Keratinocyte (primary cell): Measurements from ENCODE around the gene SLC7A4. TPM values are rescaled to one million over a fixed set of nuclear protein-coding genes. Genes with fewer than 3 reads are reported as not detected.
A peak's percentile ranks its signal among the peaks of the same experiment; 100 is the strongest.
"Not testable (repeated sequence)": the region's sequence is repeated elsewhere in the genome, so short reads cannot be mapped to it uniquely, and the experiment has no call there.

ENCODE experiments used
- DNase-seq: peaks from one replicate; pipeline ENCODE4 v3.0.0-alpha.2; 2011; ENCODE audit warnings: low read depth, missing footprints, low spot score
- FAIRE-seq: peaks from 2 replicates; lab custom pipeline; 2011; peaks lifted over from hg19 to GRCh38; lab: Jason Lieb, UNC
- H2AFZ ChIP-seq: 2 replicates; pipeline ENCODE4 v1.6.0; 2012; ENCODE audit warnings: low read length, control low read depth, inconsistent platforms; ENCODE audit not compliant: control insufficient read depth
- H3K27ac ChIP-seq: 2 replicates; pipeline ENCODE4 v1.5.1; 2011; ENCODE audit warnings: low read length; ENCODE audit not compliant: control insufficient read depth, insufficient read depth
- H3K27me3 ChIP-seq: 3 replicates; pipeline ENCODE4 v1.6.0; 2011; ENCODE audit warnings: low read length; ENCODE audit not compliant: control insufficient read depth, insufficient read depth; ENCODE audit errors: extremely low read depth
- H3K36me3 ChIP-seq, 2 experiments: 2 replicates in 1 of 2; 3 replicates in 1 of 2; pipeline ENCODE4 v1.5.1; 2011; ENCODE audit warnings: low read length in 2 of 2, mild to moderate bottlenecking in 1 of 2; ENCODE audit not compliant: control insufficient read depth in 2 of 2, insufficient read depth in 2 of 2; ENCODE audit errors: extremely low read depth in 1 of 2
- H3K4me1 ChIP-seq: 3 replicates; pipeline ENCODE4 v1.5.1; 2011; ENCODE audit warnings: low read length; ENCODE audit not compliant: control insufficient read depth, insufficient read depth; ENCODE audit errors: extremely low read depth
- H3K4me2 ChIP-seq: 3 replicates; pipeline ENCODE4 v1.6.0; 2011; ENCODE audit warnings: low read depth, low read length; ENCODE audit not compliant: control insufficient read depth, insufficient read depth; ENCODE audit errors: extremely low read depth
- H3K4me3 ChIP-seq, 3 experiments: fragments of 200-600 bp in 1 of 3; sonication (generic) in 1 of 3; 2 replicates in 2 of 3; 3 replicates in 1 of 3; pipeline ENCODE4 v1.5.1; 2011 to 2016; ENCODE audit warnings: low read length in 3 of 3, mild to moderate bottlenecking in 3 of 3, control low read depth in 2 of 3, inconsistent platforms in 1 of 3, low read depth in 1 of 3, mixed read lengths in 1 of 3, mixed run types in 1 of 3, moderate library complexity in 1 of 3; ENCODE audit not compliant: control insufficient read depth in 2 of 3, insufficient read depth in 2 of 3; ENCODE audit errors: extremely low read depth in 1 of 3
- H3K79me2 ChIP-seq: 2 replicates; pipeline ENCODE4 v1.6.0; 2012; ENCODE audit warnings: low read length; ENCODE audit not compliant: control insufficient read depth, insufficient read depth
- H3K9ac ChIP-seq: 3 replicates; pipeline ENCODE4 v1.6.0; 2011; ENCODE audit warnings: low read length; ENCODE audit not compliant: control insufficient read depth, insufficient read depth; ENCODE audit errors: extremely low read depth
- H3K9me1 ChIP-seq: 3 replicates; pipeline ENCODE4 v1.6.0; 2011; ENCODE audit warnings: low read length; ENCODE audit not compliant: control insufficient read depth, insufficient read depth; ENCODE audit errors: extremely low read depth
- H3K9me3 ChIP-seq: 2 replicates; pipeline ENCODE4 v1.5.1; 2012; ENCODE audit warnings: low read depth, low read length; ENCODE audit not compliant: control insufficient read depth
- H4K20me1 ChIP-seq: 3 replicates; pipeline ENCODE4 v1.6.0; 2011; ENCODE audit warnings: low read length; ENCODE audit not compliant: control insufficient read depth, insufficient read depth; ENCODE audit errors: extremely low read depth
- EZH2 ChIP-seq: IDR thresholded peaks from one replicate; pipeline ENCODE4 v1.6.1; 2012; ENCODE audit warnings: inconsistent platforms, mild to moderate bottlenecking, low read length, moderate library complexity
- dilution Hi-C: fragments of 300-500 bp; cut with MboI; formaldehyde crosslinking; loops from one replicate; pipeline ENCODE4 v1.7.0; 2020; ENCODE audit warnings: low sequenced_read_pairs; ENCODE audit not compliant: extremely low pct_ligation_motif_present
- polyA plus RNA-seq, 5 experiments: library from polyadenylated mRNA; depleted of rRNA in 3 of 5; stranded (reverse) in 3 of 5; stranded (forward) in 1 of 5; unstranded in 1 of 5; fragments of >200 nt; gene quantifications; 1 replicate in 1 of 5; 2 replicates in 3 of 5; 3 replicates in 1 of 5; pipeline versions ENCODE4 v1.2.1 to v1.2.3, GENCODE V29; 2011 to 2012; ENCODE audit warnings: missing spikeins in 2 of 5, low read depth in 1 of 5, low replicate concordance in 1 of 5
- TF ChIP-seq, protein P1 (sequence below), 3 experiments: IDR thresholded peaks in 1 of 3; conservative IDR thresholded peaks in 1 of 3; optimal IDR thresholded peaks in 1 of 3; 2 replicates in 2 of 3; 3 replicates in 1 of 3; pipeline versions ENCODE3 to v1.5.1; 2011; ENCODE audit warnings: low read length in 3 of 3, mild to moderate bottlenecking in 3 of 3, moderate library complexity in 2 of 3, control low read depth in 1 of 3, inconsistent platforms in 1 of 3; ENCODE audit not compliant: insufficient read depth in 2 of 3; ENCODE audit errors: extremely low read depth in 1 of 3

Gene SLC7A4
- polyA plus RNA-seq, 1 donor (not counting 4 experiments of a cell fraction or from before 2014, with no cell fraction given): 0.10 TPM

DNA sequence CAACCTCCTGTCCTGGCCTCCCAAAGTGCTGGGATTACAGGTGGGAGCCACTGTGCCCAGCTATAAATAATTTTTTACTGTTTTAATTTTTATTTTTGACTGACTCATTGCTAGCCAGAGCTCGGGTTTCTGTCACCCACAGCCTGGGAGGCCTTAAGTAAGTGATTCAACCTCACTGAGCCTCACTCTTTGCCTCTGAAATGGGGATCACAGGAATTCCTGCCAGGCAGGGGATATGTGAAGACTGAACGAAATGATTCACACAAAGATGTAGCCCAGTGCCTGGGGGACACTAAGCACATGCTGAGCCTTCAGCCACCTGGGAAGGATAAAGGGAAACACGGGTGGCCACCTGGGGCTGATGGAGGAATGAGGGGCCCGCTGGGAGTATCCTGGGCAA lies 9.6 kb upstream of the SLC7A4 start:
- no peak for DNase-seq
- FAIRE-seq: no peak
- peaks cover 27% of the 10 kb centered on the region for H3K4me1 ChIP-seq
- H3K79me2 ChIP-seq: no peaks in the 10 kb centered on the region
- TF ChIP-seq EZH2: no peak
- TF ChIP-seq, protein P1, sequence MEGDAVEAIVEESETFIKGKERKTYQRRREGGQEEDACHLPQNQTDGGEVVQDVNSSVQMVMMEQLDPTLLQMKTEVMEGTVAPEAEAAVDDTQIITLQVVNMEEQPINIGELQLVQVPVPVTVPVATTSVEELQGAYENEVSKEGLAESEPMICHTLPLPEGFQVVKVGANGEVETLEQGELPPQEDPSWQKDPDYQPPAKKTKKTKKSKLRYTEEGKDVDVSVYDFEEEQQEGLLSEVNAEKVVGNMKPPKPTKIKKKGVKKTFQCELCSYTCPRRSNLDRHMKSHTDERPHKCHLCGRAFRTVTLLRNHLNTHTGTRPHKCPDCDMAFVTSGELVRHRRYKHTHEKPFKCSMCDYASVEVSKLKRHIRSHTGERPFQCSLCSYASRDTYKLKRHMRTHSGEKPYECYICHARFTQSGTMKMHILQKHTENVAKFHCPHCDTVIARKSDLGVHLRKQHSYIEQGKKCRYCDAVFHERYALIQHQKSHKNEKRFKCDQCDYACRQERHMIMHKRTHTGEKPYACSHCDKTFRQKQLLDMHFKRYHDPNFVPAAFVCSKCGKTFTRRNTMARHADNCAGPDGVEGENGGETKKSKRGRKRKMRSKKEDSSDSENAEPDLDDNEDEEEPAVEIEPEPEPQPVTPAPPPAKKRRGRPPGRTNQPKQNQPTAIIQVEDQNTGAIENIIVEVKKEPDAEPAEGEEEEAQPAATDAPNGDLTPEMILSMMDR (optimal IDR thresholded peaks at IDR 0.05 in 1 of 3, IDR thresholded peaks at IDR 0.05 in 1 of 3, conservative IDR thresholded peaks at IDR 0.05 in 1 of 3; ENCODE audit: extremely low read depth in 1 of 3, insufficient read depth in 2 of 3, low read length in 3 of 3): no peak
- H2AFZ ChIP-seq: no peak overlapping the region
- no peaks in the 10 kb centered on the region for H3K9me1 ChIP-seq
- dilution Hi-C loops: no loop called here
- no peak overlapping the region for H3K9ac ChIP-seq
- H3K36me3 ChIP-seq: no peaks in the 10 kb centered on the region
- no peak overlapping the region for H3K4me3 ChIP-seq
- H3K4me2 ChIP-seq: no peak overlapping the region
- no peak overlapping the region for H3K27ac ChIP-seq
- no peaks in the 10 kb centered on the region for H3K27me3 ChIP-seq
- H3K9me3 ChIP-seq: no peaks in the 10 kb centered on the region
- no peaks in the 10 kb centered on the region for H4K20me1 ChIP-seq

- not testable (repeated sequence) for H3K27ac ChIP-seq, H2AFZ ChIP-seq, FAIRE-seq
Measured at GRCh38 chr22:21039158-21039557, 6.8 kb upstream of the SLC7A4 start.

DNA sequence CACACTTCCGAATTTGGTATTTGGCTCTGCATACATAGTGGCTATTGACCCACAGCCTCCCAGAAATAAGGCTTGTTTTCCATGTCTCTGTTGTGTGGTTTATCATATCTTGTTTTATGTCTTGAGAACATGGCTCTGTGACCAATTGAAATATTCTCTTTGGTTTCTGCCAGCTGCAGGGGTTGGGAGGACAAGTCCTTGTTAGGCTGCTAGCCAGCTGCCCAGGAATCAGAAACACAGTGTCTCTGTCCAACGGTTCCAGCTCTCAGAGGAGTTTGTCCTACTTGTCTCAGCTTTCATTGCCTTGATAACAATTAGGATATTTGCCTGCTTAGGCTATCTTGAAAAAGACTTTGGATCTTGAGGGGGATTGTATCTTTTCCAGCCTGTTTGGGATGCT lies 6.0 kb upstream of the SLC7A4 start:
- Histone ChIP-seq H3K79me2 (no peaks in the 10 kb centered on the region), H3K9ac (no peak overlapping the region), H3K27ac (no peak overlapping the region), H3K4me1 (peaks cover 9% of the 10 kb centered on the region), H3K4me3 (no peak overlapping the region), H3K4me2 (no peak overlapping the region), H3K9me1 (no peaks in the 10 kb centered on the region), H2AFZ (no peak overlapping the region), H4K20me1 (no peaks in the 10 kb centered on the region), H3K27me3 (no peaks in the 10 kb centered on the region), H3K36me3 (no peaks in the 10 kb centered on the region), H3K9me3 (no peaks in the 10 kb centered on the region)
- dilution Hi-C loops: no loop called here
- DNase-seq: no peak
- no peak for TF ChIP-seq EZH2
- TF ChIP-seq, protein P1 (optimal IDR thresholded peaks at IDR 0.05 in 1 of 3, IDR thresholded peaks at IDR 0.05 in 1 of 3, conservative IDR thresholded peaks at IDR 0.05 in 1 of 3; ENCODE audit: extremely low read depth in 1 of 3, insufficient read depth in 2 of 3, low read length in 3 of 3): no peak
- peak; percentile 13 for FAIRE-seq

More at GRCh38 chr22:21039158-21039557, 6.8 kb upstream of the SLC7A4 start:
- H3K4me2 ChIP-seq, H4K20me1 ChIP-seq, H3K9ac ChIP-seq, H3K9me1 ChIP-seq, H3K4me3 ChIP-seq, H3K79me2 ChIP-seq, H3K36me3 ChIP-seq, DNase-seq, dilution Hi-C loops, H3K9me3 ChIP-seq, H3K27me3 ChIP-seq: not testable (repeated sequence)
- peaks cover 15% of the 10 kb centered on the region for H3K4me1 ChIP-seq
